ENCODE measurements around the gene CCDC27.

The CCDC27 gene

DNA sequence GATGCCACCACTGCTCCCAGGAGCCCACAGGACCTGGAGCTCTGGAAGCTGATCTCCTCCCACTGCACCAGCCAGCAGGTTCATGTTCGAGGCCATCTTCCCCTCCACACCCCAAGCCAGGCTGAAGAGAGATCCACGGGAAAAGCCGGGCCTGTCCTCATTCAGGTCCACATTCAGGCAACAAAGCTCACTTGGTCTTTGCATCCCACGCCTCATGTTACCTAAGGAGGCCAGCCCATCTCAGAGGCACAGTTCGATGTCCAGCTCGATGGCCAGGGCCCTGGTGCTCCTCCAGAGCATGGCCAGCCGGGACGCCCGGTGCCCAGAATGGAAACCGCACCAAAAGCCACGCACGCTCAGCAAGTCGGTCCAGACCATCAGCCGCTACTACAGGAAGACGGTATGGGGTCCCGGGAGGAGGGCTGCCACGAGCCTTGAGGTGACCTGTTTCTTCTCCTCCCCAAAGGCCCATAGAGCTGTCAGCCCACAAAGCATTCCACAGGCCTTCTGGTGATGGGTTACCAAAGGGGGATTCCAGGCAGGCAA lies at the start of gene CCDC27:
CCDC27 (plus strand) TSS at position 51 of the 546 bp plus-strand sequence; CDS start at position 83, 32 bp downstream.
- no peak for DNase-seq

DNA sequence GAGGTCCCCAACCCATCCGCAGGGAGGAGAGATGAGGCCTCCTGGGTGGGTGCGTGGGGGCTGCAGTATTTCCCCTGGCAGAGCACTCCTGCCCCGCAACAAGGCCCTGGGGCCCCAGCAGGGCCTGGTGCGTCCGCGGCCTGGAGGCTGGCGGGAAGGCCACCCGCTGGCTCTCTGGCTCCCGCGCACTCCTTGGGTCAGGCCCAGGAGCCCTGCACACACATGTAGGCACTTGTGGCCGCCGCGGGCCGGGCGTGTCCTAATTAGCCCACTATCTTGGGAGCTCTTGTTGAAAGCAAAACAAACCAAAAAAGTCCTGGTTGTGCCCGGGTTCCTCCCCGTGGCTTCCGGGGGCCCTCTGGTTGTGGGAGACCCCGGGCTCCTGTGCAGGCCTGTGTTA lies 49.7 kb upstream of the CCDC27 start:
- no peak for DNase-seq

DNA sequence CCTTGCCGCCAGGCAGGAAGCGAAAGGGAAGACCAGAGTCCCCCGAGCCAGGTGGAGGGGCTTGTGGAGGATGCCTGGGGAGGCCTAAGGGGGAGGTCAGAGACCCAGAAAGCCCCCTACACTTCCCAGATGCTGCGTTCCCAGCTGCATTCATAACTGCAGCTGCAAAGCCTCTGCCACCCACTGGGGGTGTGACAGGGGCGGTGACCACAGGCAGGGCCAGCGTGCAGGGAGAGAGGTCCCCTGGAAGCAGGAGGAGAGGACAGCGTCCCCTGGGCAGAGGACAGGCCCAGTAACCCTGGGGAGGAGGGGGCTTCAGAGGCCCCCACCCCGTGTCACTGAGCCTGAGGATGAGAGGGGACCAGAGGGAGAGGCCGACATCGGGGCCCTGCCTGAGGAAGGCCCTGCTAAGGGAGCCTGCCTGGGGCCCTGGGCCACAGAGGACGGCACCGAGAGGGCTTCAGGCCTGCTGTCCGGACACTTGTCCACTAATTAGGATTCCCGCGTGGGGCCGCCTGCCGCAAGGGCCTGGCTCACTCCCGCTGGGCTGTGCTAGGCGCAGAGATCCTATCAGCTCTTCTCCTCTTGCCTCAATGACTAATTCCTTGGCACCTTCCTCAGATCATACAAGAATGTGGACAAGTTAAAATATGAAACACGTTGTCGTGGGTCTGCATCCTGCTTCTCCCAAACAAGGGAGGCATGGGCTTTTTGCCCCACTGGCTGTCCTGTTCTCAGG lies 49.1 kb upstream of the CCDC27 start:
- peak; percentile 73 for DNase-seq

DNA sequence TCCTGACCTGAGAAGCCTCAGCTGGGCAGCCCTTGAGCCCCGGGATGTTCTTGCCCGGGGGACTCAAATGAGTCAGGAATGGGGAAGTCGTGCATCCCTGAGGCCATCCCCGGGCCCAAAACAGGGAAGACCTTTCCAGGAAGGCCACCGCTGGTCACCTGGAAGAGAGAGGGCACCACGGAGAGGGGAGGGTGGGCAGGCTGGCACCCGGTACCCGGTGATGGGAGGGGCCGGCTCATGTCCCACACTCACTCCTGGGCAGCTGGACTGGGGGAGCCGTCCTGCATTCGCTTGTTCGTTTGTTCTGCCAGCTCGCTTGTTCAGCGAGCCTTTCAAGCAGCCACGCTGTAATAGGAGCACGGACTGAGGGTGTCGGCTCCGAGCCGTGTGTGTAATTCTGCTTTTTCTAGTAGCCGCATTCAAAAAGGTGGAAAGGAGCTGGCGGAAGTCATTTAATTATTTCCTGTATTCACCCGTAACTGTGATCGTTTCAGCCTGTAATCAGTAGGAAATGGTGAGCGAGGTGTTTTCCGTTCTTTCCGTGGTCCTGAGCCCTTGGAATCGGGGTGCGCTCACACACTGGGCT lies 48.4 kb upstream of the CCDC27 start:
- no peak for DNase-seq

DNA sequence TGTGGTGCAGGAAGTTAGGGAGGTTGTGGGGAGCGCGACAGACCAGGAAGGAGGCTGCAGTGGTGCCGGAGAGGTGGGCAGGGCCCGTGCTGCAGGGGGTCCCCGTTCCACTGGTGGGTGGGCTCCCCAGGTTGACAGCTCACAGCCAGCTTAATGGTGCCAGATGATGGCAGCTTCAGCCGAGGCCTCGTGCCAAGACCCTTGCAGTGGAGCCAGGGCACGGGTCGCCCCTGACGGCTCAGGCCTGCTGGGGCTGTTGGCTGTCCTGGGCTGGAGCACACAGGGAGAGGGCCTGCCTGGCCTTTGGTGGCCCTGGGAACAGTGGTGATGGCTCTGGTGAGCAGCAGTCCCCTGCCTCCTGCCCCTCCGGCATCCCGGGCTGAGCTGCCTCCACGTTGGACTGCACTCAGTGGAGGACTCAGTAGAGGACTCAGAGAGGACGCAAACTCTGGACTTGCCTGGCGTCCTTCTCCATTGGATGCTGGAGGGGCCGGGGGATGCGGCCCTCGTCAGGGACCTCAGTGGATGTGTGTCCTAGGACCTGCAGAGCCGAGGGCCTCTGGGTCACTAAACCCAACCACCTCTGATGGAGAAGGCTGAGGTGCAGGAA lies 46.8 kb upstream of the CCDC27 start:
- no peak for DNase-seq

DNA sequence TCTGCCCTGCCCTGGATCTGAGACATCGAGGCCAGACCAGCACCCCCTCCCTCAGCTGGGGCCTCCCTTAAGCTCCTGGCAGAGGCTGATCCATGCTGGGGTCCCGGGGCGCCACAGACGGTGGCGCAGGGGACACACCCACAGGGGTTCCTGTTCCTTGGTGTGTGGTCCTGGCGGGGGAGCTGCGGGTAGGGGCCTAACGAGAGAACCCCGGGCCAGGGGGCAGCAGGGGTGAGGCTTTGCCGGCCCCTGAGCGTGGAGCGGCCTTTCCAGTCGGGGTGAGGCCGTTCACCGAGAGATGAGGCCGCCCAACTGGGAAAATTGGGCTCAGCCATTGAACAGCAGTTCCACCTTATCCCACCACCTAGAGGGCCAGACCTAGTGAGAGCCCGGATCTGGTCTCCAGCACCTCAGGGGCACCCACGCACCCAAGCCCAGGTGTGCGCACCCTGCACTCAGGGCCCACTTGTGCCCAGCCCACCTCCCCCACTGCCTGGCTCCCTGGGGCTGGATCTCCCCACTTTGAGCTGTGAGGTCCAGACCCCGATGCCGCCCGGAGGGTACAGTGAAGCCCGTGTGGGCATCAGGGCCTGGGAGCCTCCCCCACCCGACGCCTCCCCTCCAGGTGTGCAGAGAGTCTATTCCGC lies 45.5 kb upstream of the CCDC27 start:
- no peak for DNase-seq

DNA sequence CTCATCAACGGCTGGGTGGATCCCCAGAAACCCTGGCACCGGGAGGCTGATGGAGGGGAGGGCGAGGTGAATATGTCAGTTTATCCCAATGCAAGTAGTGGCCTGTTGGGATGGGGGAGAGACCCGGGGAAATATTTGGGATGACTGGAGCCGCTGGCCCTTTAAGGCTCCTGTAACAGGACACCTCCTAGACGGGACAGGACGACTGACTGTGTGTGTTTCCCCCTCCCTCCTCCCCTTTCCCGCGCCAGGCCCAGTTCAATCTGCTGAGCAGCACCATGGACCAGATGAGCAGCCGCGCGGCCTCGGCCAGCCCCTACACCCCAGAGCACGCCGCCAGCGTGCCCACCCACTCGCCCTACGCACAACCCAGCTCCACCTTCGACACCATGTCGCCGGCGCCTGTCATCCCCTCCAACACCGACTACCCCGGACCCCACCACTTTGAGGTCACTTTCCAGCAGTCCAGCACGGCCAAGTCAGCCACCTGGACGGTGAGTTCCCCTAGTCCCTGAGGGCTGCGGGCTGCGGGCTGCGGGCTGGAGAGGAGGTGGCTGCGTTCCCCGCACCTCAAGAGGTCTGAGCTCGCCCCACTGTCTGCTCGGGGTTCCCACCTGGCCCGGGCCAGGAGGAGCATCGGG lies 44.8 kb upstream of the CCDC27 start:
- no peak for DNase-seq

DNA sequence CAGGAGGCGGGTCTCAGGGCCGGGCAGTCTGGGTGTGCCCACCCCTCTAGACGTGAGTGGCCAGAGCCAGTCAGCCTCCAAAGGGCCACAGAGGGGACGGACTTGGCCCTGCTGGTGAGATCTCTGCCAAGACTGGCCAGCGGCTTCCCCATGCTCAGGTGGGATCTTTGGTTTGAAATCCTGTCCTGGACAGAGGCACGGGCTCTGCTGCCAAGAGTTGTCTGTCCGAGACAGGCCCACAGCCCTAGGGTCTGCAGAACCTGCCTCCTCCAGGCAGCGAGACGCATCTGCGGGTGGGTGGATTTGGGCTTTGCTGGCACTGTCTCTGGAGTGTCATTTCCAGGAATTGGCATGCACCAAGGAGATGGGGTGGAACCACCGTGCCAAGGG lies 44.3 kb upstream of the CCDC27 start:
- DNase-seq: no peak

DNA sequence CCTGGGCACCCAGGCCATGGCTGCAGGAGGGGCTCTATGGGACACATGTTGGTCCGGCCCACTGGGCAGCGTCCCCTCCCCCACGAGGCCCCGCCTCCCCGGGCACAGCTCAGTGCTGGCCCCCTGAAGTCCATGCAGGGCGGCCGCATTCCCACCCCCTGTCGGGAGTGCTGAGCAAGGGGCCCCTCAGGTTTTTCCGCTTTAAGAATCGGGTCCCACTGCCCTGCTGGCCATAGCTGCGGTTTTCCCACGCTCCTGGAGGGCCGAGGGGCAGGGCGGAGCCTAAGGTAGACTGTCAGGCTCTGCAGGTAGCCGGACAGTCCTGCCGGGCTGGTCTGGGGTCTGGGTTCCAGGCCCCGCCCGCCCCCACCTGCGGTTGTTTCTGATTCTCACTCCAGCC lies 43.5 kb upstream of the CCDC27 start:
- DNase-seq: no peak

DNA sequence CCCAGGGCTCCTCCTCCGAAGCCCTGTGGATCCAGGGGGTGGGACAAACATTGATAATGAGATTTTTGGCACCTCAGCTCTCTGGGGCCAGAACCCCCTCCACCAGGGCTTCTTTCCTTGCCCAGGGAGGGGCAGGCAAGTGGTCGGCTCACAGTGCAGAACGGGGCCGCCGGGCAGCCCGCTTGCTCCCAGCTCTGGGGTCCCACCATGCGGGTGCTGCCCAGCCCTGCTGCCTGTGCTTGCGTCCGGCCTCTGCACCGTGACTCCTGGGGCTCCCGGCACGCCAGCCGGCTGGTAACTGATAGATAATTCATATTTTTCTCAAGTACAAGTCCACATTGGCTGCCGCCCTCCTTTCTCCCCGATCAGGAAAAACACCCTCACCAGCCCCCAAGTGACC lies 42.0 kb upstream of the CCDC27 start:
- no peak for DNase-seq

DNA sequence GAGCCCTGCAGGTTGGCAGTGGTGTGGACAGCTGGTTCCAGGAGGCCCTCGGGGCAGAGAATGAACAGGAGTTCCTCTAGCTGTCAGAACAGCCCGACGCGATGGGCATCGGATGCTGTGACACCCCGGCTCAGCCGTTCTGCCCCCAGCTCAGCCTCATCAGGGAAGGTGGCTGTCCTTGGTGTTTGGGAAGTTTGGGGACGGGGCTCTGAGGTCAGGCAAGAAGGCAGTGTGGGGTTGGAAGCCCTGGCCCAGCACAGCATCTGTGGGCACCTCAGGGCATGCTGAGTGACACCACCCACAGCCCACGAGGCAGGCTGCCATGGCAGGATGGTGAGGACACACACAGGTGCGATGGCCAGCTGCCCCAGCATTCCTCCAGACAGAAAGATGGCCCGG lies 40.9 kb upstream of the CCDC27 start:
- DNase-seq: no peak

DNA sequence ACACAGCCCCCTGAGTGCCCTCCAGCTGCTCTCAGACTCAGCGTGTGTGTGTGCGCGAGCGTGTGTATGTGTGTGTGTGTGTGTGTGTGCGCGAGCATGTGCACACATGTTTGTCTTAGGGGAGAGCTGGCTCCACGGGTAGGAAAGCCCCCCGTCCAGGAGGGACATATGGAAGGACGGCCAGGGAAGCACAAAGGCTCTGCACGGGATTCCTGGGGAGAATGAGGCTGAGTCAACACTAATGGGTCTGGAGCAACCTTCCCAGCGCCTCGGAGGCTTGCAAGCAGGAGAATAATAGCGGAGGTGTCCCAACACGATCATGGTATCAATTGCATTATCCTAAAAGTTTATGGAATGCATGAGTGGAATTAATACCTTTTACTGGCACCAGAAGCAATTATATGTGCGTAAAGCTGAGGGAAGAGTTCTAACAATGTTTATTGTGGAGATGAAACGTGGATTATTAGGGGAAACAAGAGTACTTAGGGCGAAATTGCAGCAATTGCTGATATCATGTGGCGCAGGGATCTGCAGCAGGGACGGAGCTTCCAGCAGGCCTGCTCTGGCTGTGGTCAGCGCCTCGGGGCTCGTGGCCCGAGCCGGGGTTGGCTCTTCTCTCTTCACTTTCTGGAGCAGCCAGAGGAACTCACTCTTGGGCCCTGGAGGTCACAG lies 40.3 kb upstream of the CCDC27 start:
- DNase-seq: no peak

DNA sequence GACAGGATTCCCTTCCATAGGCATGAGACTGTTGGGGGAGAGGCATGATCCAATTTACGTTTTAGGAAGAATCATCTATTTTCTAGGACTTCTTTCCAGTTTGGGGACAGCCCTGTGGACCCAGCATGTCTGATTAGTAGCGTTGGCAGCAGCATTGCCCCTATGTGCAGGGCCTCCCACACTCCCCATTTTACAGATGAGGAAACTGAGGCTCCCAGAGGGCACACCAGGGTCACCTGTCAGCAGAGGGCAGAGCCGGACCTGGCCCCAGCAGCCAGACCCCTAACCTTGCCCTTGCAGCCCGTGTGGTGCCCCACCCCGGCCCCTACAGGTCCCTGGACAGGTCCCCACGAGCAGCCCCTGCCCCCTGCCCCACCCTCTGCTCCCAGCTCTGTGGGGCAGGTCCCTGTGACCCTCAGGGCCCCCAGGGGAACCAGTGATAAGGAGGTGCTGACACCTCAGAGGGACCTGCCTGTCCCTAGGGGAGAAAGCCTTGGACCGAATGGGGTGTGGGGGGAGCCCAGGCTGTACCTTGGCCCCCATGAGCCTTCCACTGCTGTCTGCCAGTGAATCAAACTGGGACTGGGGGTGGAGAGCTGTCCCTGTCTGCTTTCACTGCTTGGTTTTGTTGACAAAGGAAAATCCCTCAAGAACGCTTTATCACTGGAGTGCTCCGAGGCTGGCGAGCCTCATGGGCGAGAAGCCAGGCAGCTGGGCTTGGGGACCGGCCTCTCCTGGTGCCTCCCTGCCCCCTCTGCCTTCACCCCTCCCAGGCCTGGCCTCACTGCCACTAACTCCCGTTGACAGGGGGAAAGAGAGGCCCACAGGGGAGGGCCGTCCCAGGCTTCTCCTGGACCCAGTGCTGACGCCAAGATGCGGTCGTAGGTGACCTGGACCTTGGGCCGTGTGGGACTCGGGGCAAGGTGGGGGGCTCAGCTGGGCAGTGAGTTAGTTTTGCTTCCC lies 39.4 kb upstream of the CCDC27 start:
- no peak for DNase-seq

DNA sequence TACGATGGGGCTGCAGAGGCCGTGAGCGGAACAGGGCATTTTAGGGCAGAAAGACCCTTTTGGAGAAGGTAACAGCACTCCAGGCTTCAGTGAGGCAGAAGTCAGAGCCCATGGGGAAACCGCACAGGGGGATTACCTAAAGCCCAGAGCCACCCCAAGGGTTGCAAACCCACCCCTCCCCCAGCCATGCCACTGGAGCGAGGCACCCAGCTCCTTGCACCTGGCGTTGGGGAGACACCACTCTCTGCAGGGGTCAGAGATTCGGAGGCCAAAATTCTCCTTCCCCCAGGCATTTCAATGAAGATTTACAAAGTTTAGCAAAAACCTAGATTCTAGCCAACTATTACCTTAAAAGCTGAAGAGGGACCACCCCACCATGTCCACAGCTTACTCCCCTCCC lies 38.4 kb upstream of the CCDC27 start:
- DNase-seq: no peak

DNA sequence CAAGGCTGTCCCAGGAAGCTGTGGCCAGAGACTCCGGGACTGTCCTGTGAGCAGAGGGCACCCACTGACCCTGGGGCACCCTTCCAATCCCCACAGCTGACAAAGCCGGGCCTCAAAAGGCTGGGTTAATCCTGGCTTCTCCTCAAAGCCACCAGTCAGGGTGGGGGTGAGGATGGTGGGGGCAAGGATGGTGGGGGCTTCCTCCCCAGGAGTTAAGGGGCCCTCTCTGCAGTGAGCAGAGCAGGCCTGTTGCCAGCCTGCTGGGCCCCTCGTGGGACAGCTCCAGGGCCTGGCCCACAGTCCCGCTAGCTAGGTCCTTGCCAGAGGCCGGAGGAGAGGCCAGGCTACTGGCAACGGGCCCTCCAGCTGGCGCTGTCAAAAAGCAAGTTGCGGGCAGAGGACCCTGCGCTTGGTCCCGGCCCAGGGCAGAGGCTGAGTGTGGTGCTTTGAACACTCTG lies 37.9 kb upstream of the CCDC27 start:
- no peak for DNase-seq

DNA sequence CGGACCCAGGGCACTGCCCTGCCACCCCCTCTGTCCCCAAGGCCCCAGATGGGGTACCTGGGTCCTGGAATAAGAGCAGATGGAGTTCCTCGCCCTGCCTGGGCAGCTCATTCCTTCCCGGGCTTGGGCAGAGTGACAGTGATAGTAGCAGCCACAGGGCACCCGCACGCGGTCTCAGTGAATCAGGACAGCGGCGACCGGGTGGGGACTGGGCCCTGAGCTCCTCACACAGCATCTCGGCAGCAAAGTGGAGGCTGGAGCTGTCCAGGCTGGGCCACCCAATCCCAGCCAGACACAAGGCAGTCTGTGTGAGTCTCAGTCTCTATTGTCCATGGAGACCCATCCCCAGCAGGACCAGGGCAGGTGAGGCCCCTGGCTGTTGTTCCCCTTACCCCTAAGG lies 37.4 kb upstream of the CCDC27 start:
- no peak for DNase-seq

DNA sequence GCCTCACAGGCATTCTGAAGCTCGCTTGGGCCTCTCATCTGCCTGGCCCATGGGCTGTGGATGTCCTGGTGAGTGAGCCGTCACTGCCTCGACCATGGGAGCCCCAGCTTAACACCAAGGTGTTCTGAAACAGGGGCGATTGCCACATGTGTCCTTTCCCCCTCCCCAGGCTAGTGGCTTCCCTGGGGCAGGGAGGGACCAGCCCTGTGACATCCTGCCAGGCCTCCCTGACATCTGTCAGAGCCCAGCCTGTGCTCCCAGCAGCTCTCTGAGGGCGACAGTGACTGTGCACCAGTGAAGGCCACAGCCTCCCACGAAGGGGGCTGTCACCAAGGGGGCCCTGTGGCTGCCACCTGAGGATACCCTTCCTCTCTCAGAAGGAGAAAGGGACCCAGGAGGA lies 35.9 kb upstream of the CCDC27 start:
- no peak for DNase-seq

DNA sequence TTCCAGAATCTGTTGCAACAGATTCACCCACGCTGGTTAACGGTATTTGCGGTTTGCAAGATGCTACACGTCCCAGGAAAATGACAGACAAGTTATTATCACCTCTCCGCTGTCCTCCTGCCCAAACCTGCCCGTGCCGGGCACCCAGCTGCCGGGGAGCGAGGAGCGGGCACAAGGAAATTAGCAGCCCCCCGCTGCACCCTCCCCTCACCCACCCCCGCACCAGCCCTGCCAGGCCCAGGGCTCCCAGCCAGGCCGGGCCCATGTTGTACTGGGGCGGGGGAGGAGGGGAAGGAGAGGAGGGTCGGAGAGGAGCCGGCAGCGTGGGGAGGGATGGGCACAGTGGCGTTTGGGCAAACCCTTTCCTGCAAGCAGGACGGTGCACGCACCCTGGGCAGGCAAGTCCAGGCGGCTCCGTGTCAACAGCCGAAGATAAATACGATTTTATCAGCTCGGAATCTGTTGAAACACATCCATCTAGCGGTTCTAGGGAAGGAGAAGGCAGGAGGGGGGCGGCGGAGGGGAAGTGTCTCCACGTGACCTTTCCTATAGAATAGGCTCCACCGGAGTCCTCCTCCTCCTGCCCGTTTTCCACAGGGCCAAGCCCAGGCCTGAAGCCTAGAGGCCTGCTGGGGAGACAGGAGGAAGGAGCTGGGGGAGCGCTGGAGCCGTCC lies 35.1 kb upstream of the CCDC27 start:
- no peak for DNase-seq

DNA sequence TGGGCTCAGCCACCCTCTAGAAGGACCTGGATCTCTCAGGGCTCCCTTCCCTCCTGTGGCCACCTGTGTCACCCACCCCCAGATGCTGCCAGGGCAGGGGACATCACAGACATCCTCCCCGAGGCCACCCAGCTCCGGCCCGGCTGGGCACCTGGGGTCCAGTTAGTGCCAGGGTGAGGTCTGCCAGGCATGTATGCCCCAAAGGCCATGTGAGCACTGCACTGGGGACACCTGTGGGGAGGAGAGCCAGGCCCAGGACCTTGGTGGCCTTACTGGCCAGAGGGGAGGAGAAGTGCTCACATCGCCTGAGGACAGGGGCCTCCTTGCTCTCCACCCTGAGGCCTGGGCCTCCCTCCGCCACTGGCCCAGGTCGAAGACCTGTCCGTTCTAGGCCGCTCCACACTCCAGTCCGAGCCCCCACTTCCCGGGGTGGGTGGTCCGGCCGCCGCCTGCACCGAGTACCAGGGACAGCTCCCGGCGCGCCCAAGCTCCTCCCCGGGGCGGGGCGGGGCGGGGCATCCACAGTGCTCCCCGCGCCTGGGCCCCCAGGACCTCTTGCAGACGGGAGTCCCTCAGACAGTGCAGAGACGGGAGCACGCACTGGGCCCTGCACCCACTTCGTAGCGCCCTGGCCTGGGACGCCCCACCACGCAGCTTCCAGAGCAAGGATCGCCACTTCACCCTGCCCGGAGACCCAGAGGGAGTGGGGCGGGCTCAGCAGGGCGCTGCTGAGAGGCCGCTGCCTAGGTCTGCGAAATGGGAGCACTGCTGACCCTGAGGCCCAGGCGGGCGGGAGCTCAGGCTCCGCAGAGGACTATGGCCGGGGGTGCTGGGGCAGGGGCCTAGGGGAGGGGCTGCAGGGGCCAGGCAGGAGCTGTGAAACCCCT lies 34.3 kb upstream of the CCDC27 start:
- DNase-seq: no peak

DNA sequence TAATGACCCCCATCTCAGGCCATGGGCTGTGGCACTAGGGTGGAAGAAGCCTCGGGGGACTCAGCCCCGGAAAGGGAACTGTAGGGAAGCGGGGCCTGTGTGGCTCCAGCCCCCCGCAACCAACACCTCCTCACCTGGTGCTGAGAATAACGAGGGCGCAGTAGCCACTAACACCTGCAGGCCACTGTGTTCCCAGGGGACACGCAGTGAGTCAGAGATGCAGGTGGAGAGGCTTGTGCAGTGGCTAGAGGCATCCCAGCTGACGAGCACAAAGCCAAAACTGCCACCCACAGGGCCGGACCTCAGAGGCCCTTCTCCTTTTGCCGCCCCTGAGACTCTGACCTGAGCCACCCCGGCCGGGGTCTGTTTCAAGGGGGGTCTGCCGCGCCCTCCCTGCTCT lies 33.5 kb upstream of the CCDC27 start:
- DNase-seq: no peak
